Measurements from ENCODE around the gene CDYL2.

CDYL2 gene

DNA sequence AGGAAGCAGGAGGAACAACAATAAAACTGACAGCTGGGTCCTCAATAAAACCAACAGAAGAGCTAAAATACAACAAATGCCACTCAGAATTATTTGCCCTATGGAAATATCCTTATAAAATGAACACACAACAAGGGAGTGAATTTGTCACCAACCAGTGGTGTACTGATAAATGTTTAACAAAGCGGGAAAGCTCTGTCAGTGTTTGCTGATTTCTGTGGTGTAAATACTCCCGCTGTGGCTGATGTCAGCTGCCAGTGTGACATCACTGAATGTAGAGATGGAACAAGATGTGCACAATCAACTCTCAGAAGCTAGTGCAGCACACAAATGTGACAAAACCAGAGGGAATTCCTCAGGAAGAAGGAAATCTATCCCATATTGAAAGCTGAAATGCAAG, 51.9 kb downstream of the CDYL2 start:
- TF ChIP-seq, protein P1, sequence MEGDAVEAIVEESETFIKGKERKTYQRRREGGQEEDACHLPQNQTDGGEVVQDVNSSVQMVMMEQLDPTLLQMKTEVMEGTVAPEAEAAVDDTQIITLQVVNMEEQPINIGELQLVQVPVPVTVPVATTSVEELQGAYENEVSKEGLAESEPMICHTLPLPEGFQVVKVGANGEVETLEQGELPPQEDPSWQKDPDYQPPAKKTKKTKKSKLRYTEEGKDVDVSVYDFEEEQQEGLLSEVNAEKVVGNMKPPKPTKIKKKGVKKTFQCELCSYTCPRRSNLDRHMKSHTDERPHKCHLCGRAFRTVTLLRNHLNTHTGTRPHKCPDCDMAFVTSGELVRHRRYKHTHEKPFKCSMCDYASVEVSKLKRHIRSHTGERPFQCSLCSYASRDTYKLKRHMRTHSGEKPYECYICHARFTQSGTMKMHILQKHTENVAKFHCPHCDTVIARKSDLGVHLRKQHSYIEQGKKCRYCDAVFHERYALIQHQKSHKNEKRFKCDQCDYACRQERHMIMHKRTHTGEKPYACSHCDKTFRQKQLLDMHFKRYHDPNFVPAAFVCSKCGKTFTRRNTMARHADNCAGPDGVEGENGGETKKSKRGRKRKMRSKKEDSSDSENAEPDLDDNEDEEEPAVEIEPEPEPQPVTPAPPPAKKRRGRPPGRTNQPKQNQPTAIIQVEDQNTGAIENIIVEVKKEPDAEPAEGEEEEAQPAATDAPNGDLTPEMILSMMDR (IDR thresholded peaks at IDR 0.05; ENCODE audit: low read depth, low read length, missing control alignments), result no peak
- DNase-seq (ENCODE audit: low read depth), result no peak
- no peak overlapping the region for H3K4me3 ChIP-seq (ENCODE audit: low read depth, low read length)

DNA sequence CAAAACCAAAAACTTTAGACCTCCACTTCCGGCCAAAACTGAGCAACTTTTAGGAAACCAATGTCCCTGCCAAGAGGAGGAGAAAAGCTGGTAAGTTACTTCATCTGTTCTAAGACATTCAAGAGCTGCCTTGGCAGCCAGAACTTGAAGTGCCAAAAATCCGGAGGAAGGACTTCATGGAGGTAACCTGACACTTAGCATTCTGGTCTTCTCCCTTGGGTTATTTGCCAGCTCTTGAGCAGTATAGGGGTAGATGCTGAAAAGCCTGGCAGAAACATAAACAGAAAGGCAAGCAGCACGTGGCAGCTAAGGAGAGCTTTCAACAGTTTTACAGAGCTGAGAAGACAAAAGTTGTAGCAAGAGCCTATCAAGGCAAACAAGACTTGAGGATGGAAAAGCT, 53.2 kb downstream of the CDYL2 start:
- DNase-seq (ENCODE audit: low read depth), result no peak
- H3K4me3 ChIP-seq (ENCODE audit: low read depth, low read length), result no peak overlapping the region

DNA sequence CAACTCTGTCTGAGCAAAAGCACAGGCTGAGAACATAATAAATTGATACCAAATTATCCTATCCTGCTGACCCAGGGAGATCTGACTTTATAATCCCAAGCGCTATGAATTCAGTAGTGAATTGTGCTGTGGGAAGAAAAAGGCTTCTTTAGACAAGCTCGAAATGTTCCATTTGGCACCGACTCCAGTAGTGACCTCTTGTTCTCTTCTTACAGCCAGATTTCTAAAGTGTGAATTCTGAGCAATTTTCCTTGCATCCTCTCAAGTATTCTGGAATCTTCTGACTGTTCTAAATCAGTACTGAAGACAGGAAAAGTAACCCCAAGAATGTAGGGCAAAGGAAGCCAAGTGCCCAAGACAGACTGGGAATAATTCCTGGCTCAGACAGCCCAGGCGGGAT, 58.2 kb downstream of the CDYL2 start:
- TF ChIP-seq, protein P1 (IDR thresholded peaks at IDR 0.05; ENCODE audit: low read depth, low read length, missing control alignments), result no peak
- H3K4me3 ChIP-seq (ENCODE audit: low read depth, low read length), result no peak overlapping the region
- no peak for DNase-seq (ENCODE audit: low read depth)

More for the DNA sequence above, 53.2 kb downstream of the CDYL2 start:
- TF ChIP-seq, protein P1 (IDR thresholded peaks at IDR 0.05; ENCODE audit: low read depth, low read length, missing control alignments), result no peak

DNA sequence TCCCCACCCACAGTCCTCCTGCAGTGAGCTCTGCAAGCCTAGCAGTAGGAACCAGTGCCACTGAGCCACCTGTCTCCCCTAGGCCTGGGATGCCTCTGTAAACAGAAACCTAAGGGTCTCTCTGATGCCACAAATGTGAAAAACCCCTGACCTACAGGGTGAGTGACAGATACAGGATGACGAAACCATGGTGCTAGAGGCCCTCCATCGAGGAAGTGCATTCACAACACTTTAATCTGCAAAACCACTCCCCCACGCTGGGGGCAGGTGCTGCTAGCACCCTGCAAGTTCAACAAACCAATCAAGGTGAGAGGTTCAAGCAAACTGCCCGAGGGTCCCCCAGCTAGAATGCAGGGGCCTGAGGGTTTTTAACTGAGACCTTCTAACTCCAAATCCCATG, 59.5 kb downstream of the CDYL2 start:
- TF ChIP-seq, protein P1 (IDR thresholded peaks at IDR 0.05; ENCODE audit: low read depth, low read length, missing control alignments), result no peak
- DNase-seq (ENCODE audit: low read depth), result no peak
- H3K4me3 ChIP-seq (ENCODE audit: low read depth, low read length), result no peak overlapping the region

DNA sequence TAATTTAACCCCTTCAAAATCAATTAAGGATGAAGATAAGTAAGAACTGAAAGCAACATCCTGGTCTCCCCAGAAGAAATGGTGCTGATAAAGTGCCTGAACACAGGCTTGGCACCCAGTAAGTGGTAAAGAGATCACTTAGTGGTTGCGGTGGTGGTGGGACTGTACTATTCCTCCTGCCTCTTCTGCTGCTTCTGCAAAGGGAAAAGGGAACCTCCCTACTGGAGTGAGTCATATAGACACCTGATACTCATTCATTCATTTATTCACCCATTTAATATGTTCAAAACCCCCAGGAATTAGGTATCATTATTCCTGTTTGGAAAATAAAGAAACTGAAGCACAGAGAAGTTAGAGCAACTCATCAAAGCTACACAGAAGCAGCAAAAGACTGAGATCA, 60.6 kb downstream of the CDYL2 start:
- no peak for DNase-seq (ENCODE audit: low read depth)
- TF ChIP-seq, protein P1 (IDR thresholded peaks at IDR 0.05; ENCODE audit: low read depth, low read length, missing control alignments), result no peak
- H3K4me3 ChIP-seq (ENCODE audit: low read depth, low read length), result no peak overlapping the region

DNA sequence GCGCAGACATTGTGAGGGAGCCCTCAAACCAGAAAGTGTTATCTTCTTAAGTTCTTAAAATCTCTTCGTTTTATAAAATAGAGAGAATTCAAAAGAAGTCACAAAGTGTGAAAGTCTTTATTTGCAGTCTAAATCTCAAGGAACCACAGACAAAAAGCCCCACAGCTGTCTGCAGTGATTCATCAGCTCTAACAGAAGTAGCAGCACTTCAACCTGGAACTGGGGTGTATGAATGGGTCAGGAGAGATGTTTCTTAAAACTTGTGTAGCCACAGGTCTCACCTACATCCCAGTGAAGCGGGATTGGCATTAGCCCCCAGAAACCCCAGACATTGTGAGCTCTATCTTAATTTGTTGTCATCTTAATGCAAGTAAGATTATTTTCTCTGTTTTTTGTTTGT, 61.1 kb downstream of the CDYL2 start:
- no peak for DNase-seq (ENCODE audit: low read depth)
- no peak overlapping the region for H3K4me3 ChIP-seq (ENCODE audit: low read depth, low read length)
- TF ChIP-seq, protein P1 (IDR thresholded peaks at IDR 0.05; ENCODE audit: low read depth, low read length, missing control alignments), result no peak

DNA sequence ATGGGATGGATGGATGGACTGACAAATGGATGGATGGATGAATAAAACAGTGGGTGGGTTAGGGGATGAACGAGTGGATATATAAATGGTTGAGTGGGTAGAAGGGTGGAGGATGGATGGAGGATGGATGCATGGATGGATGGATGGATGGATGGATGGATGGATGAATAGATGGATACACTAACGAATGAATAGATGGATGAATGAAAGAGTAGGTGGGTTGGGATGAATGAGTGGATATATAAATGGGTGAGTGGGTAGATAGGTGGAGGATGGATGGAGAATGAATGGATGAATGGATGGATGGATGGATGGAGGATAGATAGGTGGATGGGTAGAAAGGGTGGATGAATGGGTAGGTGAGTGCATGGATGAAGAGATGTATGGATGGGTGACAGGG, 62.1 kb downstream of the CDYL2 start:
- H3K4me3 ChIP-seq (ENCODE audit: low read depth, low read length), result no peak overlapping the region
- DNase-seq (ENCODE audit: low read depth), result no peak
- TF ChIP-seq, protein P1 (IDR thresholded peaks at IDR 0.05; ENCODE audit: low read depth, low read length, missing control alignments), result no peak

Data from GM12864 (cell line).